ENCODE measurements around the gene CCDC116.

GRCh38 chr22:21621025-21621424 lies 11.5 kb upstream of the CCDC116 start:
- TF ChIP-seq, protein P1, sequence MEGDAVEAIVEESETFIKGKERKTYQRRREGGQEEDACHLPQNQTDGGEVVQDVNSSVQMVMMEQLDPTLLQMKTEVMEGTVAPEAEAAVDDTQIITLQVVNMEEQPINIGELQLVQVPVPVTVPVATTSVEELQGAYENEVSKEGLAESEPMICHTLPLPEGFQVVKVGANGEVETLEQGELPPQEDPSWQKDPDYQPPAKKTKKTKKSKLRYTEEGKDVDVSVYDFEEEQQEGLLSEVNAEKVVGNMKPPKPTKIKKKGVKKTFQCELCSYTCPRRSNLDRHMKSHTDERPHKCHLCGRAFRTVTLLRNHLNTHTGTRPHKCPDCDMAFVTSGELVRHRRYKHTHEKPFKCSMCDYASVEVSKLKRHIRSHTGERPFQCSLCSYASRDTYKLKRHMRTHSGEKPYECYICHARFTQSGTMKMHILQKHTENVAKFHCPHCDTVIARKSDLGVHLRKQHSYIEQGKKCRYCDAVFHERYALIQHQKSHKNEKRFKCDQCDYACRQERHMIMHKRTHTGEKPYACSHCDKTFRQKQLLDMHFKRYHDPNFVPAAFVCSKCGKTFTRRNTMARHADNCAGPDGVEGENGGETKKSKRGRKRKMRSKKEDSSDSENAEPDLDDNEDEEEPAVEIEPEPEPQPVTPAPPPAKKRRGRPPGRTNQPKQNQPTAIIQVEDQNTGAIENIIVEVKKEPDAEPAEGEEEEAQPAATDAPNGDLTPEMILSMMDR (IDR thresholded peaks at IDR 0.05; ENCODE audit: low read depth, low read length), result no peak
- TF ChIP-seq MAX (IDR thresholded peaks at IDR 0.05; ENCODE audit: low read depth, low read length), result no peak
- no peak for TF ChIP-seq POLR2A (IDR thresholded peaks at IDR 0.05; ENCODE audit: extremely low read depth, insufficient read length)
- TF ChIP-seq MYC (IDR thresholded peaks at IDR 0.05; ENCODE audit: low read depth, low read length), result no peak

All from NB4 (cell line).